HEK293T (cell line): Measurements from ENCODE around the gene ANO6.

Experiments
- ARNT ChIP-seq: fragments of 450-650 bp; IDR thresholded peaks from 2 replicates; pipeline ENCODE4 v1.6.1; 2017; ENCODE audit warnings: mild to moderate bottlenecking
- FOXA1 ChIP-seq: fragments of 450-650 bp; IDR thresholded peaks from 2 replicates; pipeline ENCODE4 v1.6.1; 2016; ENCODE audit warnings: mild to moderate bottlenecking
- HDGF ChIP-seq: fragments of 450-650 bp; IDR thresholded peaks from 2 replicates; pipeline ENCODE4 v1.6.1; 2017; ENCODE audit warnings: antibody characterized with exemption, borderline replicate concordance
- L3MBTL2 ChIP-seq: fragments of 450-650 bp; conservative IDR thresholded peaks from 2 replicates; pipeline ENCODE4 v1.6.1; 2016; ENCODE audit warnings: mild to moderate bottlenecking
- LEF1 ChIP-seq: fragments of 450-650 bp; IDR thresholded peaks from 2 replicates; pipeline ENCODE4 v1.6.1; 2017; ENCODE audit warnings: mild to moderate bottlenecking, borderline replicate concordance
- SP1 ChIP-seq: fragments of 450-650 bp; IDR thresholded peaks from 2 replicates; pipeline ENCODE4 v1.6.1; 2017

- TF ChIP-seq HDGF (no peak), FOXA1 (no peak), SP1 (no peak), L3MBTL2 (no peak), ARNT (no peak), LEF1 (no peak)
Observed at GRCh38 chr12:45289245-45290215, 73.6 kb downstream of the ANO6 start.
